Measurements from ENCODE around the gene MICAL2. TPM values are rescaled to one million over a fixed set of nuclear protein-coding genes. Genes with fewer than 3 reads are reported as not detected.

Gene MICAL2
- polyA plus RNA-seq, 4 donors = 15.9 to 41.1 (median 25.6) TPM

DNA sequence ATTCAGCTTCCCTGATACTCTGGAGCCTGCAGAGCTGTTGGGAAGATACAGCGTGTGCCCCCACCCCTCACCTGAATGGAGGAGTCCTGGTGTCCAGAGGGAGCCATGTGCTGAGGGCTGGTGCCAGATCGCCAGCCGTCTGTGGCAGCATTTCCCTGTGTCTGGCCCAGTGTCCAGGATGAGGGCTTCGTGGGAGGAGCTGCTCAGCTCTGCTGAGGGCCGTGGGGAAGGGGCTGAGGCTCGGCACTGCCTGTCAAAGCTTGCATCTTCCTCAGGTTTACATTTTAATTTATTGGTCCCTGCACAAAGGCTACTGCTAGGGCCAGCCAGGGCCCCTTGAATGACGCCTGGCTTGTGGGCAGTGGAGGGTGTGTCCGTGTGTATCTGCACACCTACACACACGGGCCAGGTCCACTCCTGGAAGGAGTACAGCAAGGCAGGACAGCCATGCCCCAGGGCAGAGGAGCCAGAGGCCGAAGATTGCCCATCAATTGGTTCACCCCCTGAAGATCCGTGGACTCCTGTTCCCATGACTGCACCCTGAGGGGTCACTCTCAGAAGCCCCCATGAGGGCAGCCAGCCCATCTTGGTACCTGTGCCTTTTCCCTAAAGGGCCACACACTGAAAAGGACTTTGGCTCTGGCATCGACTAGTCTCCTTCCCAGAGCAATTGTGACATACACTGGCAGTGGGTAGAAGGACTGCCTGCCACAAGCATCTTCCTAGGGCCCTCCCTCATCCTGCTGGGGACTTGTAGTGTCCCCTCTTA lies 159.2 kb downstream of the MICAL2 start:
- no peak for FAIRE-seq
- H3K4me3 ChIP-seq (ENCODE audit: low read depth in 1 of 3, low read length in 3 of 3) = no peak overlapping the region
- H3K4me1 ChIP-seq (ENCODE audit: control insufficient read depth in 3 of 3, insufficient read depth in 2 of 3, low read depth in 1 of 3, low read length in 2 of 3) = peaks cover 0 to 22% (median 0%) of the 10 kb centered on the region in 3 donors
- H3K27ac ChIP-seq (ENCODE audit: low read depth in 1 of 3, low read length in 2 of 3) = no peak overlapping the region
- H3K9me3 ChIP-seq (ENCODE audit: control insufficient read depth in 2 of 2, insufficient read depth in 1 of 2, low read depth in 1 of 2, low read length in 1 of 2) = no peaks in the 10 kb centered on the region
- 53 to 72% (median 55%) methylated on average over 12 of the region's 12 CpGs for WGBS, 3 donors
- H3K27me3 ChIP-seq (ENCODE audit: control insufficient read depth in 3 of 3, insufficient read depth in 3 of 3, low read length in 3 of 3) = no peaks in the 10 kb centered on the region
- no peak for DNase-seq
- no peaks in the 10 kb centered on the region for H3K36me3 ChIP-seq (ENCODE audit: control insufficient read depth in 3 of 3, insufficient read depth in 2 of 3, low read depth in 1 of 3, low read length in 3 of 3)

DNA sequence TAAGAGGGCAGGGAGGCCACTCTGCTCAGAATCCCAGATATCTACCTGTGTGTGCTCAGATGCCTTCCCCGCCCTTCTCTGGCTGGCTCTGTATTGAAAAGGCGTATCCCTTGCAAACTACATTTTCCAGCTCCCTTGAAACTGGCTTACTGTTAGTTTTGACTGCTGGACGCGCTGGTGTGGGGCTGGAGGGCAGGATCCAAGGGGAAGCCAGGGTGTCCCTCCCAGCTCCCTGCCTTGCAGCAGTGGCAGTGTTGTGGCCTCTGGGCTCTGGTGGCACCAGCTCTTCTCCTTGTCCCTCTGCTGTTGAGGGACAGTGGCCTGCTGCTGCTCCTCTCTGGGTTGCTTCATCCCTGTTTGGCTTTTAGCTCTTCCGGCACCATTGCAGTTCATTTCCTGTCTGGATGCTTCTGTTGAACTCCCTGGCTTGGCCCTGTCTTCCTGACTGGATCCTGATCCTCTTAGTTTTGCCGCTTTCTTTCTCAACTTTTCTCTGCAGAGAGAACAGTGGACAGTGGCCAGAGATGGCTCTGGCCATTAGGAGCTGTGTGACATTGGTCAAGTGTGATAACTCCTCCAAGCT lies 159.9 kb downstream of the MICAL2 start:
- no peak for FAIRE-seq

DNA sequence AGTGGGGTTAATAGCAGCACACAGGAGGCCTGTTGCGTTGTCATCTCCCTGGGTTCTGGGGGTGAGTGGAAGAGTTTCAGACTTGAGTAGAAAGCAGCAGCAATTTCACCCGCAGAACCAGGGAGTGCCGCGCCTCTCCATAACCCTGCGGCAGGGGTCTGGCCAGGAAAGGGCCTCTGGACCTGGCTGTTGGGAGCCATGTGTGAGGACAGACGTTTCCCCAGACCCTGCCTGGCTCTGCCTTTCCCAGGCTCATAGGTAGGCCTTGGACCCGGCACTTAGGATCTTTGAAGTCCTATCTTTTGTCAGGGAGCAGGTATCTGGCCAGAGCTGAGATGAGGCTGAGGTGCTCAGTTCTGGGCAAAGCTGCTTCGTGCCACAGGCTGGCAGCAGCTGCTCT lies 160.4 kb downstream of the MICAL2 start:
- H3K9me3 ChIP-seq (ENCODE audit: control insufficient read depth in 2 of 2, insufficient read depth in 1 of 2, low read depth in 1 of 2, low read length in 1 of 2) = no peaks in the 10 kb centered on the region
- H3K4me3 ChIP-seq (ENCODE audit: low read depth in 1 of 3, low read length in 3 of 3) = no peak overlapping the region
- H3K27me3 ChIP-seq (ENCODE audit: control insufficient read depth in 3 of 3, insufficient read depth in 3 of 3, low read length in 3 of 3) = no peaks in the 10 kb centered on the region
- peaks cover 0 to 2% (median 0%) of the 10 kb centered on the region in 3 donors for H3K36me3 ChIP-seq (ENCODE audit: control insufficient read depth in 3 of 3, insufficient read depth in 2 of 3, low read depth in 1 of 3, low read length in 3 of 3)
- DNase-seq = no peak
- H3K27ac ChIP-seq (ENCODE audit: low read depth in 1 of 3, low read length in 2 of 3) = no peak overlapping the region
- 74 to 87% (median 86%) methylated on average over 8 of the region's 8 CpGs for WGBS, 3 donors
- peaks cover 0 to 22% (median 0%) of the 10 kb centered on the region in 3 donors for H3K4me1 ChIP-seq (ENCODE audit: control insufficient read depth in 3 of 3, insufficient read depth in 2 of 3, low read depth in 1 of 3, low read length in 2 of 3)
- FAIRE-seq = no peak

More for the DNA sequence above, 159.9 kb downstream of the MICAL2 start:
- no peaks in the 10 kb centered on the region for H3K27me3 ChIP-seq (ENCODE audit: control insufficient read depth in 3 of 3, insufficient read depth in 3 of 3, low read length in 3 of 3)
- no peaks in the 10 kb centered on the region for H3K9me3 ChIP-seq (ENCODE audit: control insufficient read depth in 2 of 2, insufficient read depth in 1 of 2, low read depth in 1 of 2, low read length in 1 of 2)
- peaks cover 0 to 22% (median 0%) of the 10 kb centered on the region in 3 donors for H3K4me1 ChIP-seq (ENCODE audit: control insufficient read depth in 3 of 3, insufficient read depth in 2 of 3, low read depth in 1 of 3, low read length in 2 of 3)
- no peaks in the 10 kb centered on the region for H3K36me3 ChIP-seq (ENCODE audit: control insufficient read depth in 3 of 3, insufficient read depth in 2 of 3, low read depth in 1 of 3, low read length in 3 of 3)
- no peak overlapping the region for H3K27ac ChIP-seq (ENCODE audit: low read depth in 1 of 3, low read length in 2 of 3)
- H3K4me3 ChIP-seq (ENCODE audit: low read depth in 1 of 3, low read length in 3 of 3) = no peak overlapping the region
- whole genome bisulfite sequencing, 3 donors = 83 to 93% (median 83%) methylated on average over 6 of the region's 6 CpGs
- no peak for DNase-seq

DNA sequence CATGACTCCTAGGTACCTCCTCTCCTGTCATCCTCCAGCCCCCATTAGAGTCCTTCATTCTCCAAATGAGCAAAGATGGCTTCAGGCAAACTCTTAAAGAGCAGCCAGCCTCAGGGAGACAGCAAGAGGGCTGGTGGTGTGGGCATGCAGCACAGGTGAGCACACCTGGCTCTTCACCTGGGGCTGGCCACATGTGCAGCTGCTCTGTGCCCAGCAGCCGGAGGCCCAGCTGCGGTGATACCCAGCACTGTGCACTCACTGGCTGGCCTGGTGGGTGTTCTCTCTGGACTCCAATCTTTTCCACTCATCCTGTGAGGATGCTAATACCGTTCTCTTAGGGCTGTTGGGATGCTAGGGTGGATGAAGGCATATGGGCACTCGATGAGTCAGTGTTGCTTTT lies 160.9 kb downstream of the MICAL2 start:
- DNase-seq = no peak
- no peak overlapping the region for H3K27ac ChIP-seq (ENCODE audit: low read depth in 1 of 3, low read length in 2 of 3)
- H3K4me1 ChIP-seq (ENCODE audit: control insufficient read depth in 3 of 3, insufficient read depth in 2 of 3, low read depth in 1 of 3, low read length in 2 of 3) = peaks cover 0 to 22% (median 0%) of the 10 kb centered on the region in 3 donors
- no peaks in the 10 kb centered on the region for H3K9me3 ChIP-seq (ENCODE audit: control insufficient read depth in 2 of 2, insufficient read depth in 1 of 2, low read depth in 1 of 2, low read length in 1 of 2)
- peaks cover 0 to 4% (median 0%) of the 10 kb centered on the region in 3 donors for H3K36me3 ChIP-seq (ENCODE audit: control insufficient read depth in 3 of 3, insufficient read depth in 2 of 3, low read depth in 1 of 3, low read length in 3 of 3)
- WGBS, 3 donors = 65 to 72% (median 70%) methylated on average over 4 of the region's 4 CpGs
- no peak for FAIRE-seq
- H3K4me3 ChIP-seq (ENCODE audit: low read depth in 1 of 3, low read length in 3 of 3) = no peak overlapping the region
- H3K27me3 ChIP-seq (ENCODE audit: control insufficient read depth in 3 of 3, insufficient read depth in 3 of 3, low read length in 3 of 3) = no peaks in the 10 kb centered on the region

DNA sequence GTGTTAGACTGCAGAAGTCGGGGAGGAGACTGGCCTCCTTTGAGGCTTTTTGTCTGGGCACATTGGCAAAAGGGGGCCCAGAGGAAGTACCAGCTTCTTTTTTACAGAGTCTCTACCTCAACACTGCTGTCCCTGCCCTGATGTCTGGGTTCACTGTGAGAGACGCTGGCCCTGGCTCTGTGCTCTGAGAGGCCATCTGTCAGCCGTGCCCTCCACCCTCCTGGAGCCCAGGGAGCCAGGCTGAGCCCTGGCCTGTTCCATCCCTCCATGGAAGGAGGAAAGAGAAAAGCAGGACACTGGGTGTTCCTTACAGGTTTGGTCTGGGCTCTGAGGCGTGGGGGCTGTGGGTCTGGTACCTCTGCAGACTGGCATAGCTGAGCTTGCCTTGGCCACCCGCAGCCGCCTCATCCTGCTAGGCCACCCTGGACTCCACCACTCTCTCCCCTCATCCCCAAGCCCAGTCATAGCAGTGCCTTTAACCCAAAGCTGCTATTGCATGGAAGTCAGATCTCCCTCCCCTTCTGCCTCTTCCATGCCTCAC lies 161.5 kb downstream of the MICAL2 start:
- 91 to 95% (median 91%) methylated on average over 6 of the region's 6 CpGs for WGBS, 3 donors
- no peak overlapping the region for H3K27ac ChIP-seq (ENCODE audit: low read depth in 1 of 3, low read length in 2 of 3)
- H3K4me1 ChIP-seq (ENCODE audit: control insufficient read depth in 3 of 3, insufficient read depth in 2 of 3, low read depth in 1 of 3, low read length in 2 of 3) = peaks cover 0 to 19% (median 0%) of the 10 kb centered on the region in 3 donors
- no peaks in the 10 kb centered on the region for H3K9me3 ChIP-seq (ENCODE audit: control insufficient read depth in 2 of 2, insufficient read depth in 1 of 2, low read depth in 1 of 2, low read length in 1 of 2)
- H3K27me3 ChIP-seq (ENCODE audit: control insufficient read depth in 3 of 3, insufficient read depth in 3 of 3, low read length in 3 of 3) = no peaks in the 10 kb centered on the region
- FAIRE-seq = no peak
- peaks cover 0 to 4% (median 0%) of the 10 kb centered on the region in 3 donors for H3K36me3 ChIP-seq (ENCODE audit: control insufficient read depth in 3 of 3, insufficient read depth in 2 of 3, low read depth in 1 of 3, low read length in 3 of 3)
- H3K4me3 ChIP-seq (ENCODE audit: low read depth in 1 of 3, low read length in 3 of 3) = no peak overlapping the region
- no peak for DNase-seq

DNA sequence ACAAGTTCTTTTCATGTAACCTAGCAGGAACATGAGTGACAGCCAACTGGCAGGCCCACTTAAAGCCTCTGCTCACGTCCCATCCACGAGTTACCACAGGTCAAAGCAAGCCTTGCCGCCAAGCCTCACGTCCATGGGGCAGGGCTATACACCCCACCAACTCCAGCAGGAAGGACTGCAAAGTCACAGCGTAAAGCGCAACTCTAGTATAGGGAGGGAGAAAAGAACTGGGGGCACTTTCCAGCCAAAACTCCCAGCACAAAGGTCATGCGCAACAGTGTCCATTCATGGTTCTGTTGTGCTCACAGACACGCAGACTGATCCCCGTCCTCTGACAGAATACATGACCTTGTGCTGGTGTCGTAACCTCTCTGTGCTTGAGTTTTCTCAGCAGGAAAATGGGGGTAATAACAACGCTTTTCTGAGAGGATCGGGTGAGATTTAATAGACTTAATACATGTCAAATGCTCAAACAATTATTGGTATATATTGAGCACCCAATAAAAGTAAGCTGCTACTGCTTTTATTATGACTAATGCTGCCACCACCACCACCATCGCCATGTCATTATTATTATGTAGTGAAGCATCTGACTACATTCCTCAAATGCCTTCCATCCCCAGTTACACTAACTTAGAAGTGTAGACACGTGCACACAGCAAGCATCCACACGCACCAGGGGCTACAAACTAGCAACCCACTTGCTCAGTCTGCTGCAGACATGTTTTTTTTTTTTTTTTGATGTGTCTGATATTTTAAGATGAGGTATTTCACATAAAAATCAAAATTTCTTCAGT lies 162.6 kb downstream of the MICAL2 start:
- no peaks in the 10 kb centered on the region for H3K27me3 ChIP-seq (ENCODE audit: control insufficient read depth in 3 of 3, insufficient read depth in 3 of 3, low read length in 3 of 3)
- H3K36me3 ChIP-seq (ENCODE audit: control insufficient read depth in 3 of 3, insufficient read depth in 2 of 3, low read depth in 1 of 3, low read length in 3 of 3) = peaks cover 0 to 4% (median 0%) of the 10 kb centered on the region in 3 donors
- no peaks in the 10 kb centered on the region for H3K9me3 ChIP-seq (ENCODE audit: control insufficient read depth in 2 of 2, insufficient read depth in 1 of 2, low read depth in 1 of 2, low read length in 1 of 2)
- DNase-seq (no peak), FAIRE-seq (no peak)
- H3K4me3 ChIP-seq (ENCODE audit: low read depth in 1 of 3, low read length in 3 of 3) = no peak overlapping the region
- 91 to 95% (median 94%) methylated on average over 15 of the region's 15 CpGs for WGBS, 3 donors
- H3K27ac ChIP-seq (ENCODE audit: low read depth in 1 of 3, low read length in 2 of 3) = no peak overlapping the region
- peaks cover 0 to 19% (median 0%) of the 10 kb centered on the region in 3 donors for H3K4me1 ChIP-seq (ENCODE audit: control insufficient read depth in 3 of 3, insufficient read depth in 2 of 3, low read depth in 1 of 3, low read length in 2 of 3)

DNA sequence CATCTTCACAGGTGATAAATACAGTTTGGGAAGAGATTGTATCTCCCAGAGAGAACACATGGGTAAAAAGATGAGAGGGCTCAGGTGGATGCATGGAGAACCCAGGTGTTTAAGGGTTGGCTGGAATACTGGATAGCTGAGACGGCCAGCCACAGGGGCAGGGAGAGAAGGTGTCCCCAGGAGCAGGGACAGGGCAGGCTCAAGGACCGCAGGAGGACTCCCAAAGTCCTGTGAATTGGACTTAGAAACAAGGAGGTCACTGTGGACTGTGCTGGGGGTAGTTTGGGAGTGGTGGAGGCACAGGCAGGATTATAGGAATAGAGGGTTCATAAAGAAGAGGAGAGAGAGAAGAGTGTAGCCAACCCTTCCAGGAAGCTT lies 163.2 kb downstream of the MICAL2 start:
- no peak overlapping the region for H3K27ac ChIP-seq (ENCODE audit: low read depth in 1 of 3, low read length in 2 of 3)
- 84 to 94% (median 91%) methylated on average over 2 of the region's 2 CpGs for WGBS, 3 donors
- FAIRE-seq = no peak
- no peak overlapping the region for H3K4me3 ChIP-seq (ENCODE audit: low read depth in 1 of 3, low read length in 3 of 3)
- H3K9me3 ChIP-seq (ENCODE audit: control insufficient read depth in 2 of 2, insufficient read depth in 1 of 2, low read depth in 1 of 2, low read length in 1 of 2) = no peaks in the 10 kb centered on the region
- peaks cover 0 to 4% (median 0%) of the 10 kb centered on the region in 3 donors for H3K36me3 ChIP-seq (ENCODE audit: control insufficient read depth in 3 of 3, insufficient read depth in 2 of 3, low read depth in 1 of 3, low read length in 3 of 3)
- no peaks in the 10 kb centered on the region for H3K27me3 ChIP-seq (ENCODE audit: control insufficient read depth in 3 of 3, insufficient read depth in 3 of 3, low read length in 3 of 3)
- H3K4me1 ChIP-seq (ENCODE audit: control insufficient read depth in 3 of 3, insufficient read depth in 2 of 3, low read depth in 1 of 3, low read length in 2 of 3) = peaks cover 0 to 19% (median 0%) of the 10 kb centered on the region in 3 donors
- no peak for DNase-seq

DNA sequence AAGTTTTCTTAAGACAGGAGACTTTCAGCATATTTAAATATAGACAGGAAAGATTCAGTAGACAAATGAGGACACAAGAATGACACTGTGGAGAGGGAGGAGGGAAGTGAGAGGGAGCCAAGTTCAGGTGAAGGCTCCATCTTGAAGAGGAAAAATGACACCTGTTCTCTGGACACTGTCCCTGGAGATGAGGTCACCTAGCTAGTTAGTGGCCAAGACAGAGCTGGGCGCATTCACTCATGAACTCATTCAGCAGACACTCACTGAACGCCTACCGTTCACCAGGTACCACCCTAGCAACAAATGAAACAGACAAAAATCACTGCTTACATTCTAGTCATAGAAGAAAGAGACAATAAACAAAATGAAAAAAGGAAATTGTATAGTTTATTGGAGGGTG lies 163.7 kb downstream of the MICAL2 start:
- Histone ChIP-seq H3K27ac (ENCODE audit: low read depth in 1 of 3, low read length in 2 of 3) (no peak overlapping the region), H3K4me1 (ENCODE audit: control insufficient read depth in 3 of 3, insufficient read depth in 2 of 3, low read depth in 1 of 3, low read length in 2 of 3) (peaks cover 0 to 20% (median 0%) of the 10 kb centered on the region in 3 donors), H3K4me3 (ENCODE audit: low read depth in 1 of 3, low read length in 3 of 3) (no peak overlapping the region), H3K36me3 (ENCODE audit: control insufficient read depth in 3 of 3, insufficient read depth in 2 of 3, low read depth in 1 of 3, low read length in 3 of 3) (peaks cover 0 to 4% (median 0%) of the 10 kb centered on the region in 3 donors), H3K27me3 (ENCODE audit: control insufficient read depth in 3 of 3, insufficient read depth in 3 of 3, low read length in 3 of 3) (no peaks in the 10 kb centered on the region), H3K9me3 (ENCODE audit: control insufficient read depth in 2 of 2, insufficient read depth in 1 of 2, low read depth in 1 of 2, low read length in 1 of 2) (no peaks in the 10 kb centered on the region)
- DNase-seq (no peak), FAIRE-seq (no peak)
- WGBS, 3 donors = 91 to 100% (median 94%) methylated on average over 3 of the region's 3 CpGs
